NCI-H2029 treated with DMSO at 0.1 percent for 48 hours (cell line): ENCODE results near the gene CCDC82.

Experiments
- DNase-seq: peaks from one replicate; lab custom pipeline; 2025; lab: John Stamatoyannopoulos, UW

The CCDC82 gene

DNA sequence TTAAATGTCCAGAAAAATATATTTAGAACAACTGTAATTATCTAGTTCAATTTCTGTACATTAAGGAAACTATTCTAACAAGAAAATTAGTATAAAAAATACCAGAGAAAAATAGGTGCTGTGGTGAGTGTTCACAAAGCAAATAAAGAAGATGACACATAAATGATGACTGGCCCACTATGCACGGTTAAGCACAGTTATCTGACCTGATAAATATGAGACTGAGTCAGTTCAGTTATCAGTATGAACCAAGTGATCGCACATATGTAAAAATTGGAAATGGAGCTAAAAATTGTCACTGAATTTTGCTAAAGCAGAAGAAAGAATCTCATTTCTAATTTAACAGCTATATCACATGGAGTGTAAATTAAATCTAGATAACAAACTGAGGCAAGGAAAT is 27.9 kb downstream of the CCDC82 start:
- no peak for DNase-seq

DNA sequence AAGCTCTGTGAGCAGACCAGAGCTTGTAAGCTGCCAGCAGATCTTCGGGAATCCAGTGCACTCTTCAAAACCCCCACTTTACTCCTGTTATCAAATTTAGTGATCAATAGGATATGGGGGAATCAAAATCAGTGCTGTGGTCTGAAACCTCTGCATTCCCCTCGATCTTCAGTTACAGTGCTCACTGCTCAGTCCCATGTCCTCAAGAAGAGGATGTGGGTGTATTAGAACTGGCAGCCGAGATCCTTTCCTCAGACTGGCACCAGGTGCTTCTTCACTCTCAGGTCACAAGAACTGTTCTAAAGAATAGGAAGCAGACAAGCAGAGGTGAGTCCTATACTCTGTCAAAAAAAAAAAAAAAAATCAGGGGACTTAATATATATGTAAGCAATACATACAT is 31.4 kb downstream of the CCDC82 start:
- no peak for DNase-seq

- no peak for DNase-seq
Measured at GRCh38 chr11:96357794-96358193, 31.9 kb downstream of the CCDC82 start.

GRCh38 chr11:96356848-96357247 is 32.9 kb downstream of the CCDC82 start:
- DNase-seq = no peak

DNA sequence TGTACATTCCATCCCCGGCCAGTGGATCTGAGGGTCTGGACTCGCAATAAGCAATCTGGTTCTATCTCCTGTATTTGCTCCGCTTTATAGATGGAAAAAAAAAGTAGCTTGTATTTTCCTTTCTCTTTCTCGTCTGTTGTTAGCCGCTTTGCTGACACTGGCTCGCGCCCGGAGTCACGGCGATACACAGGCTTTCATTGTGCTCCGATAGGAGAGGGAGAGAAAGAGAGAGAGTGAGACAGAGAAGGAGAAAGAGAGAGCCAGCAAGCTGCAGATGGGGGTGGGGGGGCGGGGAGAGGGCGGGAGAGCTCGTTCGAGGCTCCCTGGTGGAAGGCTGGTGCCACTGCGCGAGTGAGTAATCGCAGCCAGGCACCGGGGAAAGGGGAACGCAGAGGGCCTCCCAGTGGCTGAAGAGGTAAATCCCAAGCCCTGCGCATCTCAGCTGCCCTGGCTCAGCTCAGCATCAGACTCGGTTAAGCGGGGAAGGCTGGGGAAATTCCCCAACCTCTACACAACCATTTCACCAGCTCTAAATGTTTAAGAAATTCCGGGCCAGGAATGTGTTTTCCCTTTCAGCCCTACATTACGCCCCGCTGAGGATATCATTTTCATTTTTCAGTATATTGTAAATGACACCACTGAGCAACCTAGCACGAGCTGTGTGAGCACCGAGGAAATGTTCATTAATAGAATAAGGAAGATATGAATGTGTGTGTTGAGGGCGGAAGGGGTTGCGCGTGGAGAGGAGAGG is 46.6 kb downstream of the CCDC82 start, which contains the start of gene MAML2:
Gene MAML2, minus strand, starts transcription at position 235 of the 751 bp plus-strand sequence. CDS start 1,300 bp downstream, outside the sequence.
- no peak for DNase-seq

- no peak for DNase-seq
Measured at GRCh38 chr11:96342014-96342960, 47.4 kb downstream of the CCDC82 start.

- DNase-seq = no peak
Measured at GRCh38 chr11:96341211-96342013, 48.3 kb downstream of the CCDC82 start.

- no peak for DNase-seq
Measured at GRCh38 chr11:96340555-96340885, 49.2 kb downstream of the CCDC82 start.

GRCh38 chr11:96339706-96340554 is 49.8 kb downstream of the CCDC82 start:
- no peak for DNase-seq

DNA sequence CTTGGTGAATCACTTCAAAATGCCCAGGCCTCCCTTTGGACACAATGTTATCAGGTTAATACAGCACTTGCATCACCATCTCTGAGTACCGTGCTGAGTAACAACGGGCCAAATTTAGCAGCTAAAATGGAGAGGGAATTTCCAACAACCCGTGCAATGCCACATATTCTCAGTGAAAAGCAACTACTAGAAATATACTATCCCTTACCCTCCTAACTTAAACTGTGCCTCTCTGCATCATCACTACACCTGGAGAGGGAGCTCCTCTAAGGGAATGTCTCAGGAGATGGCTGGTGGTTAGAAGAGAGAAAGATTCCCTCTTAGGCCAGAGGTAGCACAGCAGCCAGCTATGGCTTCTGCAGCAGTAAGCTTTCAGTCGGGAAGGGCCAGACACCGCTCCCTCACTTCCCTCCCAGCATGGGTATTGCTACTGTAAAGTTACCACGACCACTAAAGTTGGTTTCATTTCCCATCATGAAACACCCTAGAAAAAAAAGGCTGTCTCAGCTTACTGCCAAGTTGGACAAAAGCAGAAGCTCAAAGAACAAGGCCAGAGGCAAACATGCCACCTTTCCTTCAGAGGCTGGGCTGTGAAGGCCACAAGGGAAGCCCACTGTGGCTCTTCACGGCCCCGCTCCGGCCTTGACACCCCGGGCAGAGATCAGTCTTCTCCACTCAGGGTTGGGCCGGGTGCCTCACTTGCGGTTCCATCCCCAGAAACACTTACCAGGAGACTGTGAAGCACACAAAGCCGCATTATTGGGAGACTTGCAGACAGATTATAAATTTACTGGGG is 50.6 kb downstream of the CCDC82 start:
- no peak for DNase-seq

GRCh38 chr11:96337541-96338431 is 51.9 kb downstream of the CCDC82 start:
- no peak for DNase-seq

GRCh38 chr11:96335388-96335787 is 54.3 kb downstream of the CCDC82 start:
- DNase-seq = no peak

DNA sequence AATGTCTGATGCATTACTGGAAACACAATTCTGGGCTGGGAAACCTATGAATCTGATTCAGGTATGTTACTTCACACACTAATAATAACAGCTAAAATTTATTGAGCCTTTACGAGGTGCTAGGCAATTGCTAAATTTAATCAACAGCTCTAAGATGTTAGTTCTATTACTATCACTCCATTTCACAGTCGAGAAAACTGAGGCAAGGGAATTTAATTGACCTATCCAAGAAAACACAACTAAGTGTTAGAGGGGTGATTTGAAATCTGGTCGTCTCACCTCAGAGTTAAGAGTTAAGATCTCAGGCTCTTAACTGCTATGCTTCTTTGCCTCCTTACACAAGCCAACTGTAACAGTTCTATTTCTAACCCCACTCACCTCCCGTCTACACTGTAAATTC is 55.5 kb downstream of the CCDC82 start:
- no peak for DNase-seq

DNA sequence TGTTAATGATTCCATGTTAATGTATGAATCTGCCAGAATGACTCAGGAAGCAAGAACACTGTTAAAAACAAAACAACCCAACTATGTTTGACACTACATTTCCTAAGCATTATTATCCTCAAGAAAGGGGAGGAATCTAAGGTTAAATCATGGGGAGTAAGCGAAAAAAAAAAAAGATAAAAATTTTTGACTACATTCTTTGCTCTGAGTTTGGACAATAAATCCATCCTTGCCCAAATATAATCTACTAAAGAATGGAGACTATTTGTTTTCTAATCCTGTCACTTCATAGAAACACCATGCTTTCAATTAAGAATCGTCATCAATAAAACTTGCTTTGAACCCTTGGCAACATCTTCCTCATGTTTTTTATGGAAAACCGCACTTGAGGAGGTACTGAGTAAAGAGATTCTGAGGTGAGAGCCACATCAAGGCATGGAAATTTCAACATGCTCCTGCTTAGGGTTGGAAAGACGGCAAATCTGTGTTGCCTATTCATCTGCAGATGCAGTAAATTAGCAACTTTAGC is 56.5 kb downstream of the CCDC82 start:
- no peak for DNase-seq

GRCh38 chr11:96332126-96332771 is 57.5 kb downstream of the CCDC82 start:
- DNase-seq = no peak

DNA sequence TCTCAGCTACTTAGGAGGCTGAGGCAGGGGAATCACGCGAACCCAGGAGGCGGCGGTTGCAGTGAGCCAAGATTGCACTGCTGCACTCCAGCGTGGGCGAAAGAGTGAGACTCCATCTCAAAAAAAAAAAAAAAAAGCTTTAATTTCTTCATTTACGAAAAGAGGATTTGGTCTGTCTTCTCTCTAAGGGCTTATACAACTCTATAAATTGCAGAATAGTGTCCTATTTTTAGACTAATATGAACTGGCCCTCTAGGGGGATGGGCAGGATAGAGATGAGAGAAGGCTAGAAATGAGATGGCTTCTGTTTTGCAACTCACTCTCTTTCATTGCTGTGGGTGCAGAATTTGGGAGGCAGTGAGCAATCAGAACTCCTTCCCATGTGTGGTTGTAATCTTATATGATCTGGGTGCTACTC is 58.0 kb downstream of the CCDC82 start:
- DNase-seq = no peak

DNA sequence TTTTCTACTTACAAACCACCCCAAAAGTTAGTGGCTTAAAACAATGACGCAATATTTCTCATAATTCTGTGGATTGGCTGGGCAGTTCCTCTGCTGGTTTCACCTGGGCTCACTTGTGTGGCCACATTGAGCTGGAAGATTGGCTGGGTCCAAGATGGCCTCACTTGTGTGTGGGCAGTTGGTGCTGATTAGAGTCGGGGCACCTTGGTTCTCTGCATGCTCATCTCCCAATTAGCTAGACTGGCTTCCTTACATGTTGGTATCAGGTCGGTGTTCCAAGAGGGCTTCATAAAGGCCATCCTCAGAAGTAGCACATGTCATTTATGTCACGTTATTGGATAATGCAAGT is 59.2 kb downstream of the CCDC82 start:
- DNase-seq = no peak

DNA sequence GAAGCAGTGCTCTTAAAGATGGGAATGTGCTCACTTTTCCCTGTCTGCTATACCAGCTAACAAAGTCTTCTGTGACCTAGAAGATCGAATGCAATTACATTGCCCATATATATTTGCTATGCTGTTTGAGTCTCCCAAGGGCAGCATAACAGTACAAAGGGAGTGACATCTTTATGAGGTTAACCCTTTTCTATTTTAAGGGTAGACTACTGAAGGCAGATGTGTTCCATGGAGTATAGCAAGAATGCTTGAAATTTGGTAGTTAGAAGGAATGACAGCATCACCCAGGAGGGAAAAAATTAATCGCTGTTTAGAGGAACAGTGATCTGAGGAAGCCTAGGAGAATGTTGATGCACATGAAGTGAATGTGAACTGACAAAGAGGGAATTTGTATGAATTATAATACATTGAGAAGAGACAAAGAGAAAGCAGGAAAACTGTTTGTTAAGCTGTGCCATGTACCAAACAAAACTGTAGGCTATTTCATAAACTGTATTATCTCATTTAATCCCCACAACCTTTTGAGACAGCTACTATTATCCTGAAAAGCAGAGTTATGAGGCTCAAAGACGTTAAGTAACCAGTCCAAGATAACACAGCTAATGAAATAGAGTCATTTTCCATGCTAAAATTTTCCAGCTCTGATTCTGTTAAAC is 59.7 kb downstream of the CCDC82 start:
- DNase-seq = no peak
